Gastrocnemius medialis (tissue), 4 donors: ENCODE data around the gene MAPK12. TPM values are rescaled to one million over a fixed set of nuclear protein-coding genes. Genes with fewer than 3 reads are reported as not detected.

Experiments
- ATAC-seq, 2 donors: fragments of 150-250 bp; one replicate each; pipeline ENCODE4 v1.9.1; 2016
- DNase-seq, 2 donors: peaks; one replicate each; pipeline ENCODE4 v3.0.0-alpha.2; 2019
- H3K27ac ChIP-seq, 4 donors: fragments of 200-600 bp; sonication (generic); 1 replicate in 1 of 4; 2 replicates in 3 of 4; pipeline ENCODE4 v1.5.1; 2016 to 2018; ENCODE audit warnings: mild to moderate bottlenecking in 2 of 4, moderate library complexity in 1 of 4
- H3K27me3 ChIP-seq, 3 donors: fragments of 200-600 bp; sonication (generic) in 2 of 3; 1 replicate in 1 of 3; 2 replicates in 2 of 3; pipeline versions ENCODE4 v1.5.1 to v1.6.0; 2016 to 2019; ENCODE audit warnings: mild to moderate bottlenecking in 1 of 3, moderate library complexity in 1 of 3
- H3K36me3 ChIP-seq, 2 donors: fragments of 200-600 bp; sonication (generic) in 1 of 2; one replicate each; pipeline ENCODE4 v1.5.1; 2017 to 2018
- H3K4me1 ChIP-seq, 2 donors: fragments of 200-600 bp; sonication (generic) in 1 of 2; one replicate each; pipeline ENCODE4 v1.5.1; 2016 to 2017; ENCODE audit warnings: mild to moderate bottlenecking in 2 of 2
- H3K4me3 ChIP-seq, 4 donors: fragments of 200-600 bp; sonication (generic) in 3 of 4; 1 replicate in 1 of 4; 2 replicates in 3 of 4; pipeline ENCODE4 v1.5.1; 2016 to 2019; ENCODE audit warnings: mild to moderate bottlenecking in 2 of 4
- H3K9me3 ChIP-seq, 3 donors: fragments of 200-600 bp; sonication (generic) in 2 of 3; 1 replicate in 1 of 3; 2 replicates in 2 of 3; pipeline ENCODE4 v1.5.1; 2016 to 2019
- POLR2A ChIP-seq, 2 donors: fragments of 450-650 bp; IDR thresholded peaks; one replicate each; pipeline ENCODE4 v1.6.1; 2017; ENCODE audit warnings: antibody characterized with exemption in 2 of 2, mild to moderate bottlenecking in 2 of 2, moderate library complexity in 2 of 2
- in situ Hi-C, 4 donors: fragments of 200-750 bp; cut with MboI; loops; one replicate each; pipeline versions ENCODE4 v1.15.0 to v1.8.0; 2017; ENCODE audit warnings: low sequenced_read_pairs in 4 of 4
- intact Hi-C: fragments of 100-400 bp; cut with DNase I; formaldehyde crosslinking; loops from one replicate; pipeline ENCODE4 v1.15.1; 2023; ENCODE audit warnings: low total_unique reads
- total RNA-seq, 4 donors: library from RNA; depleted of rRNA; stranded (reverse); fragments of >200 nt; gene quantifications; one replicate each; pipeline versions ENCODE4 v1.1.0 to v1.2.3, GENCODE V29; 2016
- TF ChIP-seq, protein P1 (sequence below), 5 experiments: fragments of 450-650 bp in 3 of 5; fragments of 200-600 bp in 2 of 5; sonication (generic) in 2 of 5; IDR thresholded peaks in 4 of 5; conservative IDR thresholded peaks in 1 of 5; 1 replicate in 4 of 5; 2 replicates in 1 of 5; pipeline ENCODE4 v1.5.1; 2016 to 2019; ENCODE audit warnings: antibody characterized with exemption in 5 of 5, mild to moderate bottlenecking in 3 of 5, moderate library complexity in 3 of 5

Gene MAPK12
- total RNA-seq, 4 donors from 2014 or later, result 126 to 290 (median 219) TPM

DNA sequence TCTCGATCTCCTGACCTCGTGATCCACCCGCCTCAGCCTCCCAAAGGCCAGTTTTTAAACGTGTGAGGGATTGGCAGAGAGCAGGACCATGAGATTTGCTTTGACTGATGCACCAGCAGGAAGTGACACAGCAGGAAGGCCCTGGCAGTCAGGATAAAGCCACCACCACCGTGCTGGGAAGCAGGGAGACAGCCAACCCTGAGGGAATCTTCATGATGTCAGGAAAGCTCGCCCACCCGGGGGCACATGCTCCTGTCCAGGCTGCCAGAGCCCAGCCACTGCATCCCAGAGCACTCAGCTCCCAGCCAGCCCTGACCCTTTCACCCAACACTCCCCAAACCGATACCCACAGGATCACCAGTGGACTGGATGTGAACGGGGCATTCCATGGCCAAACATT lies 22.7 kb downstream of the MAPK12 start:
- no peak overlapping the region for H3K4me3 ChIP-seq
- H3K9me3 ChIP-seq, result no peaks in the 10 kb centered on the region
- peaks cover 25 to 27% of the 10 kb centered on the region in 2 donors for H3K4me1 ChIP-seq
- no peak for TF ChIP-seq POLR2A (IDR thresholded peaks at IDR 0.05)
- TF ChIP-seq, protein P1, sequence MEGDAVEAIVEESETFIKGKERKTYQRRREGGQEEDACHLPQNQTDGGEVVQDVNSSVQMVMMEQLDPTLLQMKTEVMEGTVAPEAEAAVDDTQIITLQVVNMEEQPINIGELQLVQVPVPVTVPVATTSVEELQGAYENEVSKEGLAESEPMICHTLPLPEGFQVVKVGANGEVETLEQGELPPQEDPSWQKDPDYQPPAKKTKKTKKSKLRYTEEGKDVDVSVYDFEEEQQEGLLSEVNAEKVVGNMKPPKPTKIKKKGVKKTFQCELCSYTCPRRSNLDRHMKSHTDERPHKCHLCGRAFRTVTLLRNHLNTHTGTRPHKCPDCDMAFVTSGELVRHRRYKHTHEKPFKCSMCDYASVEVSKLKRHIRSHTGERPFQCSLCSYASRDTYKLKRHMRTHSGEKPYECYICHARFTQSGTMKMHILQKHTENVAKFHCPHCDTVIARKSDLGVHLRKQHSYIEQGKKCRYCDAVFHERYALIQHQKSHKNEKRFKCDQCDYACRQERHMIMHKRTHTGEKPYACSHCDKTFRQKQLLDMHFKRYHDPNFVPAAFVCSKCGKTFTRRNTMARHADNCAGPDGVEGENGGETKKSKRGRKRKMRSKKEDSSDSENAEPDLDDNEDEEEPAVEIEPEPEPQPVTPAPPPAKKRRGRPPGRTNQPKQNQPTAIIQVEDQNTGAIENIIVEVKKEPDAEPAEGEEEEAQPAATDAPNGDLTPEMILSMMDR (IDR thresholded peaks at IDR 0.05 in 4 of 5, conservative IDR thresholded peaks at IDR 0.05 in 1 of 5), result no peak
- no peak overlapping the region for H3K27ac ChIP-seq
- in situ Hi-C loops, result no loop called here
- H3K36me3 ChIP-seq, result peaks cover 0 to 21% of the 10 kb centered on the region in 2 donors
- DNase-seq (no peak), ATAC-seq (no peak)
- H3K27me3 ChIP-seq, result no peaks in the 10 kb centered on the region
- intact Hi-C loops, result loop anchor here (2.0 to 10.0 kb wide), 2 partner anchors 14 to 196 kb away; no protein-coding TSS in a partner anchor

DNA sequence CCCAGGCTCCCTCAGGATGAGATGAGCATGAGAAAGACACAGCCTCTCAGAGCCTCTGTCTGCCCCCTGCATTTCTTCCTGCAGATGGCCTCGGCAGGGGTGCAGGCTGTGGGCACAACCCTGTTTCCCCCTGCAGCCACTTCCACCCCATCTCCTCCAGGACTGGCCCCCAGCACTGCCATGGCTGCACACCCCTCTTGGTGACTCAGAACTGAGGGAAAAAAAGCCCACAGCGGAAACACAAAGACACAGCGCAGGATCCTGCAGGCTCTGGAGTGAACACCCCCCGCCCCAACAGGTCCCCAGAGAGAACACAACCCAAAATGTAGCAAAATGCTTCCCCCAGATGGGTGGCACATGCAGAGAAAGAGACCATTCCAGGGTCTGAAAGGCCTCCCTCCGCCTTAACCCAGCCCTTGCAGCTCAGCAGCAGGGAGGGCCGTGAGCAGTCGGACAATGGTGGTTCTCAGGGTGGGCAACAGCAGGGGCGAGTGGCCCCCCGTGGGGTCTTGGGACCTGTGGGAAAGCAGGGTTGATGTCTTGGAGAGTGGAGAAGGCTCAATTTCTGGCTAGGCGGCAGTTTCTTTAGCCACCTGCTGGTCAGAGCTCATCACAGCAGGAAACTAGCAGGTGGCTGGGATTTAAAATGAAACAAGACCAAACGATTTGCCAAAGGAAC lies 24.6 kb downstream of the MAPK12 start:
- H3K27me3 ChIP-seq, result no peaks in the 10 kb centered on the region
- H3K4me1 ChIP-seq, result peaks cover 7 to 8% of the 10 kb centered on the region in 2 donors
- no peak overlapping the region for H3K27ac ChIP-seq
- no peak overlapping the region for H3K4me3 ChIP-seq
- intact Hi-C loops, result loop anchor here (10.0 kb wide), 1 partner anchor 198 kb away; no protein-coding TSS in a partner anchor
- no peak for TF ChIP-seq POLR2A (IDR thresholded peaks at IDR 0.05)
- TF ChIP-seq, protein P1 (IDR thresholded peaks at IDR 0.05 in 4 of 5, conservative IDR thresholded peaks at IDR 0.05 in 1 of 5), result peak in 2 of 5 experiments; percentile 15 to 18
- DNase-seq (no peak), ATAC-seq (no peak)
- no peaks in the 10 kb centered on the region for H3K9me3 ChIP-seq
- in situ Hi-C loops, result no loop called here
- peaks cover 0 to 21% of the 10 kb centered on the region in 2 donors for H3K36me3 ChIP-seq

DNA sequence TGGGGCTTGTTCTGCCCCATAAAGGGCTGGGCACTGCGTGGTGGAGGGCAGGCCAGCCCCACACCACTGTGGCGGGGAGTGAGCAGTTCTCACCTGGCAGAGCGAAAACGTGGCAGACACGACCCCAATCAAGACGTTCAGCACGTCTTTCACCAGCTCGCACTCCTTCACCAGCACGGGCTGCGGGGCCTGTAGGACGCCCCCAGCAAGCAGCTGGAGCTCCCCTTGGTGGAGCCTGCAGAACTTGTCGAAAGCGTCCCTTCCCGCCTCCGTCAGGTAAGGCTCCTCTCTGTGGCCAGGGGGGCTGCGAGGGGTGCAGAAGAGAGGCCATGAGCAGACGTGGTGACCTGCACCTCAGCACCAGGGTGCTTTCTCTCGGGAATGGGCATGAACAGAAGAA lies 28.3 kb downstream of the MAPK12 start:
- DNase-seq, result no peak
- H3K36me3 ChIP-seq, result peaks cover 0 to 19% of the 10 kb centered on the region in 2 donors
- in situ Hi-C loops (no loop called here), intact Hi-C loops (loop anchor here (10.0 kb wide), 1 partner anchor 202 kb away; no protein-coding TSS in a partner anchor)
- H3K4me3 ChIP-seq, result no peak overlapping the region
- TF ChIP-seq POLR2A (IDR thresholded peaks at IDR 0.05), result no peak
- TF ChIP-seq, protein P1 (IDR thresholded peaks at IDR 0.05 in 4 of 5, conservative IDR thresholded peaks at IDR 0.05 in 1 of 5), result no peak
- ATAC-seq, result no peak
- no peaks in the 10 kb centered on the region for H3K9me3 ChIP-seq
- no peaks in the 10 kb centered on the region for H3K27me3 ChIP-seq
- H3K27ac ChIP-seq, result no peak overlapping the region
- H3K4me1 ChIP-seq, result no peaks in the 10 kb centered on the region

DNA sequence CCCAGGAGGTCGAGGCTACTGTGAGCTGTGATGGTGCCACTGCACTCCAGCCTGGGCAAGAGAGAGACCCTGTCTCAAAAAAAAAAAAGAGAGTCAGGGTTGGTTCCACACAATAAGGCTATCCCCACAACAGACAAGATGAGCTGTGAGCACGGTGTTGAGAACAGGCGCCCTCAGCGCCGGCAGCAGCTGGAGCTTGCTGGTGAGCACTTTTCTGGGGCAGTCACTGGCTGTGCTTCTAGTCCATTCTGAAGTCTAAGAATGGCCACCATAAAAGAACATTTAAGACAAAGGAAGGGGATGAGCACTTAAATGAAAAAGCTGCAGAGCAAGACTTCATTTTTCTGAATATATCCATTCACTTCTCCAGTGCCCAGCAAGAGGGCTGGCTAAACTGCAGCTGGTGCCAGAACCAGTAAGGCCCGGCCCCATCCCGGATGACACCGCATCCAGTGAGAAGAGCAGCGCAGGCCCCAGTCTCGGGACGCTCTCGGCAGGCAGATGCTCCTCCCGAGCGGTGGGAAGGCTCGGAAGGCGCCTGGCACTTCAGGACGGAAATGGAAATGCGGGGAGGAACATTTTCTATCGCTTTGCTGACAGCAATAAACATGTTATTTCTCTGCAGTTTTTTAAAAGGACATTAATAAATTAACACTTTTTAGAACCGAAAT lies 28.9 kb downstream of the MAPK12 start:
- H3K36me3 ChIP-seq, result peaks cover 0 to 21% of the 10 kb centered on the region in 2 donors
- no peaks in the 10 kb centered on the region for H3K4me1 ChIP-seq
- no peaks in the 10 kb centered on the region for H3K27me3 ChIP-seq
- no peak overlapping the region for H3K27ac ChIP-seq
- in situ Hi-C loops (no loop called here), intact Hi-C loops (loop anchor here (10.0 kb wide), 1 partner anchor 202 kb away; no protein-coding TSS in a partner anchor)
- TF ChIP-seq, protein P1 (IDR thresholded peaks at IDR 0.05 in 4 of 5, conservative IDR thresholded peaks at IDR 0.05 in 1 of 5), result no peak
- TF ChIP-seq POLR2A (IDR thresholded peaks at IDR 0.05), result no peak
- no peak for DNase-seq
- H3K9me3 ChIP-seq, result no peaks in the 10 kb centered on the region
- no peak overlapping the region for H3K4me3 ChIP-seq
- ATAC-seq, result no peak
